GM13976 (cell line): Measurements from ENCODE around the gene PSMD11.

Experiments used
- DNase-seq: peaks from one replicate; pipeline ENCODE4 v3.0.0; 2012; ENCODE audit warnings: low spot score
- in situ Hi-C: fragments of 300-500 bp; cut with MboI; formaldehyde crosslinking; loops from one replicate; pipeline ENCODE4 v1.12.0; 2022; ENCODE audit warnings: low sequenced_read_pairs, mixed read lengths, inconsistent platforms; ENCODE audit not compliant: unreplicated experiment
- TF ChIP-seq, protein P1 (sequence below): IDR thresholded peaks from 2 replicates; pipeline ENCODE4 v1.5.1; 2012; ENCODE audit warnings: borderline replicate concordance, mild to moderate bottlenecking; ENCODE audit not compliant: insufficient read depth; ENCODE audit errors: extremely low read depth, missing control alignments, control extremely low read depth

PSMD11 gene

GRCh38 chr17:32502710-32503109 is 58.4 kb downstream of the PSMD11 start:
- TF ChIP-seq, protein P1, sequence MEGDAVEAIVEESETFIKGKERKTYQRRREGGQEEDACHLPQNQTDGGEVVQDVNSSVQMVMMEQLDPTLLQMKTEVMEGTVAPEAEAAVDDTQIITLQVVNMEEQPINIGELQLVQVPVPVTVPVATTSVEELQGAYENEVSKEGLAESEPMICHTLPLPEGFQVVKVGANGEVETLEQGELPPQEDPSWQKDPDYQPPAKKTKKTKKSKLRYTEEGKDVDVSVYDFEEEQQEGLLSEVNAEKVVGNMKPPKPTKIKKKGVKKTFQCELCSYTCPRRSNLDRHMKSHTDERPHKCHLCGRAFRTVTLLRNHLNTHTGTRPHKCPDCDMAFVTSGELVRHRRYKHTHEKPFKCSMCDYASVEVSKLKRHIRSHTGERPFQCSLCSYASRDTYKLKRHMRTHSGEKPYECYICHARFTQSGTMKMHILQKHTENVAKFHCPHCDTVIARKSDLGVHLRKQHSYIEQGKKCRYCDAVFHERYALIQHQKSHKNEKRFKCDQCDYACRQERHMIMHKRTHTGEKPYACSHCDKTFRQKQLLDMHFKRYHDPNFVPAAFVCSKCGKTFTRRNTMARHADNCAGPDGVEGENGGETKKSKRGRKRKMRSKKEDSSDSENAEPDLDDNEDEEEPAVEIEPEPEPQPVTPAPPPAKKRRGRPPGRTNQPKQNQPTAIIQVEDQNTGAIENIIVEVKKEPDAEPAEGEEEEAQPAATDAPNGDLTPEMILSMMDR: no peak
- DNase-seq: no peak
- in situ Hi-C loops: no loop called here

- TF ChIP-seq, protein P1: no peak
- in situ Hi-C loops: no loop called here
- peak; percentile 83 for DNase-seq
These were observed 59.2 kb downstream of the PSMD11 start for GRCh38 chr17:32503251-32504165.

DNA sequence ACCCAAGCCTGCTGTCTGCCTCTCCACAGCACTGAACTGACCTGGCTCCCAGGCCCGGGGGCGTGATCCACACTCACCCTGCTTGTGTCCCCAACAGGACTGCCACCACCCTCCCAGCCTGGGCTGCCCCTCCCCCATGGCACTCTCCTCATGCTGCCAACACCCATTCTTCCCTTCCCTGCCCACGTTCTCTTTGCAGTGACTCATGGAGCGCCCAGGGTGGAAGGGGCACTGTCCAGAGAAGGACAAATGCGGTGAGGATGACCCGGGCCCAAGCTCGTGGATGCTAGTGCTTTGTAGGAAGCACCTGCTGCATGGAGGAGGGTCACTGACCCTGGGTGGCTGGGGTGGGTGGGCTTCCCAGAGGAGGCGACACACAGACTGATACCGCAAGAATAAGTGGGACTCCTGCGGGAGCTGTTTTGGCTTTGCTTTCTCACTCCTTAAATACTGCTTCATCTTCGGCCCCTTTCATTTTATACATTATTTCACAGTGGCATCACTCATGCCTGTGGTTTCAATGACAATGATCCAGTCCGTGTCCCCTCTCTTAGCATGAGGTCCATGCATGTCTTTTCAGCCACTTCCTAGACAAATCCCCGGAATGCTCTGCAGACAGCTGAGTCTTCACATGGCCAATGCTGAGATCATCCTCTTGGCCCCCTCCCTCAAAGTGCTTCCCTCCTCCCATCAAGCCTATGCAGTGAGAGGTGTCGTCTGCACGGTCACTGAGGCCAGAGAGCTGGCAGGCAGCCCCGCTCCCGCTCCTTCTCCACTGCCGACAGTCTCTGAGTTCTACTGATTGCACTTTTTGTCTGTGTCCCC is 60.1 kb downstream of the PSMD11 start:
- DNase-seq: no peak
- TF ChIP-seq, protein P1: no peak
- in situ Hi-C loops: no loop called here

GRCh38 chr17:32508926-32509325 is 64.6 kb downstream of the PSMD11 start:
- TF ChIP-seq, protein P1: no peak
- no peak for DNase-seq
- in situ Hi-C loops: no loop called here

GRCh38 chr17:32510466-32510865 is 66.2 kb downstream of the PSMD11 start:
- in situ Hi-C loops: no loop called here
- DNase-seq: no peak

GRCh38 chr17:32512328-32512727 is 68.0 kb downstream of the PSMD11 start:
- in situ Hi-C loops: no loop called here
- no peak for DNase-seq
- TF ChIP-seq, protein P1: no peak

More at GRCh38 chr17:32510466-32510865, 66.2 kb downstream of the PSMD11 start:
- TF ChIP-seq, protein P1: no peak
